Central memory CD8-positive, alpha-beta T cell (primary cell): ENCODE results near the gene MCTP1.

ENCODE experiments used
- ATAC-seq: fragments of 150-1000 bp; cut with Tn5 transposase; replicated peaks from 2 replicates; pipeline ENCODE4 v1.10.0; 2022; ENCODE audit warnings: mild to moderate bottlenecking, moderate FRiP score, moderate number of reproducible peaks; ENCODE audit not compliant: poor library complexity, severe bottlenecking; ENCODE audit errors: extremely low read depth
- DNase-seq, 2 donors: peaks; one replicate each; pipeline ENCODE4 v3.0.0; 2021; ENCODE audit warnings: low spot score in 2 of 2
- H3K27ac Mint-ChIP-seq: one replicate; pipeline ENCODE4 v1.8.0; 2022; ENCODE audit warnings: low read depth, mild to moderate bottlenecking, moderate library complexity, mixed read lengths
- H3K27me3 Mint-ChIP-seq: one replicate; pipeline ENCODE4 v1.8.0; 2022; ENCODE audit warnings: mixed read lengths
- H3K36me3 Mint-ChIP-seq: one replicate; pipeline ENCODE4 v1.8.0; 2022; ENCODE audit warnings: mild to moderate bottlenecking, moderate library complexity, mixed read lengths; ENCODE audit not compliant: insufficient read depth
- H3K4me1 Mint-ChIP-seq: one replicate; pipeline ENCODE4 v1.8.0; 2022; ENCODE audit warnings: mixed read lengths
- H3K4me3 Mint-ChIP-seq: one replicate; pipeline ENCODE4 v1.8.0; 2022; ENCODE audit warnings: mild to moderate bottlenecking, moderate library complexity, mixed read lengths
- H3K9me3 Mint-ChIP-seq: one replicate; pipeline ENCODE4 v1.8.0; 2022; ENCODE audit warnings: mixed read lengths

MCTP1 gene

GRCh38 chr5:94779684-94780083, 505.2 kb downstream of the MCTP1 start:
- Mint-ChIP-seq H3K27ac (no peak overlapping the region), H3K27me3 (peaks cover 38% of the 10 kb centered on the region), H3K9me3 (no peaks in the 10 kb centered on the region), H3K36me3 (no peaks in the 10 kb centered on the region), H3K4me3 (no peak overlapping the region), H3K4me1 (no peaks in the 10 kb centered on the region)
- ATAC-seq (no peak), DNase-seq (no peak)

- ATAC-seq: no peak
These were observed 506.2 kb downstream of the MCTP1 start for GRCh38 chr5:94778732-94779131.

DNA sequence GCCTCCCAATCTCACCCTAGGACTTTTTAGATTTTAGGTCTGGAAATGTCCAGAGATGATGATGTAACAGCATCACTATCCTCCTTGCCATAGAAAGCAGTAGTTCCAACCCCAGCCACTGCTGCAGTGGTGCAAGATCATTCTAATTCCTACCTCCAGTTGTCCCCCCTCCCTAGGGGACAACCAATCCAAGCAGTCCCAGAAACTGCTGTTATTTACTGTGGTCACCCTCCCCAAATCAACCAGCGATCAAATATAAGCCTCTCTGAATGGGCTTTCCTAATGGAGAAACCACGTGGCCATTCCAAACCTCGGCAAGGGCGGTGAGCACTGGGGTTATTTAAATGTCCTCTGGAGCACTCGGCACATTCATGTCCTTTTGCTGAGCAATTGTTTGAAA, 506.6 kb downstream of the MCTP1 start:
- ATAC-seq: no peak
- no peak for DNase-seq
- no peaks in the 10 kb centered on the region for H3K36me3 Mint-ChIP-seq
- no peak overlapping the region for H3K4me3 Mint-ChIP-seq
- H3K9me3 Mint-ChIP-seq: no peaks in the 10 kb centered on the region
- H3K27me3 Mint-ChIP-seq: peaks cover 38% of the 10 kb centered on the region
- no peak overlapping the region for H3K27ac Mint-ChIP-seq
- H3K4me1 Mint-ChIP-seq: no peaks in the 10 kb centered on the region

More at GRCh38 chr5:94778732-94779131, 506.2 kb downstream of the MCTP1 start:
- Mint-ChIP-seq H3K4me1 (no peaks in the 10 kb centered on the region), H3K36me3 (no peaks in the 10 kb centered on the region), H3K27ac (no peak overlapping the region), H3K4me3 (no peak overlapping the region), H3K9me3 (no peaks in the 10 kb centered on the region), H3K27me3 (peaks cover 38% of the 10 kb centered on the region)
- no peak for DNase-seq

- H3K36me3 Mint-ChIP-seq: no peaks in the 10 kb centered on the region
- DNase-seq (no peak), ATAC-seq (no peak)
- no peak overlapping the region for H3K4me3 Mint-ChIP-seq
- H3K4me1 Mint-ChIP-seq: no peaks in the 10 kb centered on the region
- H3K9me3 Mint-ChIP-seq: no peaks in the 10 kb centered on the region
- H3K27me3 Mint-ChIP-seq: peaks cover 31% of the 10 kb centered on the region
- H3K27ac Mint-ChIP-seq: no peak overlapping the region
These were observed 507.6 kb downstream of the MCTP1 start for GRCh38 chr5:94777056-94777880.

GRCh38 chr5:94776167-94776566, 508.7 kb downstream of the MCTP1 start:
- H3K36me3 Mint-ChIP-seq: no peaks in the 10 kb centered on the region
- no peak for DNase-seq
- no peaks in the 10 kb centered on the region for H3K9me3 Mint-ChIP-seq
- no peak overlapping the region for H3K27ac Mint-ChIP-seq
- peaks cover 30% of the 10 kb centered on the region for H3K27me3 Mint-ChIP-seq
- no peak for ATAC-seq
- H3K4me1 Mint-ChIP-seq: no peaks in the 10 kb centered on the region
- no peak overlapping the region for H3K4me3 Mint-ChIP-seq

DNA sequence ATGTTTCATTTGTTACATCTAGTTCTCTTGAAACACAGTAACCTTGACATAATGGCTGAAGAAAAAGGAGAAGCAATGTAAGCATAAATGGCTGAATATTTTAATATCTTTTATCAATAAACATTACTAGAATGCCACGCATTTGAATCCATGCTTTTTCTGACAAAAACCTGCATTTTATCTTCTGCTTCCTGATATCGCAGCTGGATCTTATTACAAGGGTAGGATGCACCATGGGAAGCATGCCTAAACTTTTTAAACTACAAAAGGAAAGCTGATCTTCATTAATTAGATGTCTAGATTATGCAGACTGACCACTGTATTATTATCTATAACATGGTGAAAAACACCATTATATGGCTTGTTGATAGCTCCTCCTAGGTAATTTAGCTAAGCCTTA, 509.8 kb downstream of the MCTP1 start:
- Mint-ChIP-seq H3K36me3 (no peaks in the 10 kb centered on the region), H3K27me3 (peaks cover 30% of the 10 kb centered on the region), H3K27ac (no peak overlapping the region), H3K4me3 (no peak overlapping the region), H3K9me3 (no peaks in the 10 kb centered on the region), H3K4me1 (no peaks in the 10 kb centered on the region)
- ATAC-seq (no peak), DNase-seq (no peak)

DNA sequence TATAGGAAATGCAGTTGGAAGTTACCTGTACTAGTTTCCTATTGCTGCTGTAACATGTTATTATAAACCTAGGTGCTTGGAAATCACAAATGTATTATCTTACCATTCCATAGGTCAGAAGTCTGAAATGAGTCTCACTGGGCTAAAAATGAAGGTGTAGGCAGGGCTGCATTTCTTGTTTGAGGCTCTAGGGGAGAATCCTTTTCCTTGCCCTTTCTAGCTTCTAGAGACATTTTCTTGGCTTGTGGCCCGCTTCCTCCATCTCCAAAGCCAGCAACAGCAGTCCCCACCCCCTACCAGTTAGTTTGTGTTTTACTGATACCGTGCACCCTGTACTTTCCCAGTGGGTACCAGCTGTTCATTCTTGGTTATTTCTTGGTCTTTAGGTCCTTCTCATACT, 513.2 kb downstream of the MCTP1 start:
- Mint-ChIP-seq H3K4me3 (no peak overlapping the region), H3K9me3 (no peaks in the 10 kb centered on the region), H3K27ac (no peak overlapping the region), H3K27me3 (peaks cover 8% of the 10 kb centered on the region), H3K36me3 (no peaks in the 10 kb centered on the region), H3K4me1 (no peaks in the 10 kb centered on the region)
- ATAC-seq (no peak), DNase-seq (no peak)

GRCh38 chr5:94769996-94770395, 514.9 kb downstream of the MCTP1 start:
- Mint-ChIP-seq H3K27me3 (peaks cover 7% of the 10 kb centered on the region), H3K27ac (no peak overlapping the region), H3K4me3 (no peak overlapping the region), H3K4me1 (no peaks in the 10 kb centered on the region), H3K9me3 (peaks cover 4% of the 10 kb centered on the region), H3K36me3 (no peaks in the 10 kb centered on the region)
- ATAC-seq (no peak), DNase-seq (no peak)

GRCh38 chr5:94761786-94762185, 523.1 kb downstream of the MCTP1 start:
- H3K27ac Mint-ChIP-seq: no peak overlapping the region
- H3K27me3 Mint-ChIP-seq: peaks cover 11% of the 10 kb centered on the region
- H3K36me3 Mint-ChIP-seq: no peaks in the 10 kb centered on the region
- no peak overlapping the region for H3K4me3 Mint-ChIP-seq
- H3K9me3 Mint-ChIP-seq: peaks cover 6% of the 10 kb centered on the region
- DNase-seq (no peak), ATAC-seq (no peak)
- H3K4me1 Mint-ChIP-seq: no peaks in the 10 kb centered on the region

GRCh38 chr5:94761055-94761454, 523.8 kb downstream of the MCTP1 start:
- no peaks in the 10 kb centered on the region for H3K4me1 Mint-ChIP-seq
- H3K9me3 Mint-ChIP-seq: peaks cover 6% of the 10 kb centered on the region
- DNase-seq (no peak), ATAC-seq (no peak)
- H3K27ac Mint-ChIP-seq: no peak overlapping the region
- no peak overlapping the region for H3K4me3 Mint-ChIP-seq
- no peaks in the 10 kb centered on the region for H3K36me3 Mint-ChIP-seq
- peaks cover 11% of the 10 kb centered on the region for H3K27me3 Mint-ChIP-seq

DNA sequence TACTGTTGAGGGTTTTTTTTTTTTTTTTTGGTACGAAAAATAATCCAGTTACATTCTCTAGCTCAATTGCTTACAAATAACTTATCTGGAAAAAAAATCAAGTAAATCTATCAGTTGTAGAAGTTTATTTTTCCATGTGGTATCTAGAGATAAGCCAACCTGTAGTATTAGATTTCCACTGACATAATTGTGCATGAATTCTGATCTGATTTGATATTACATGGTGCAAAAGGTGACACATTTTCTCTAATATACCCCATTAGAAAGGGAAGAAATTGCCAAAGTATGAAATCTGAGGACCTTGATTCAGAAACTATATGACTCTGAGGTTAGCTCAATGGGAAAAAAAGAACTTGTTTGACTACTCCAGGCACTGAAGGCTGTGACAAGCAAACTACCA, 524.9 kb downstream of the MCTP1 start:
- DNase-seq: no peak
- no peak overlapping the region for H3K27ac Mint-ChIP-seq
- H3K36me3 Mint-ChIP-seq: no peaks in the 10 kb centered on the region
- H3K4me3 Mint-ChIP-seq: no peak overlapping the region
- H3K9me3 Mint-ChIP-seq: peaks cover 1% of the 10 kb centered on the region
- no peaks in the 10 kb centered on the region for H3K4me1 Mint-ChIP-seq
- ATAC-seq: no peak
- peaks cover 4% of the 10 kb centered on the region for H3K27me3 Mint-ChIP-seq

GRCh38 chr5:94759022-94759421, 525.9 kb downstream of the MCTP1 start:
- Mint-ChIP-seq H3K9me3 (no peaks in the 10 kb centered on the region), H3K36me3 (no peaks in the 10 kb centered on the region), H3K4me1 (no peaks in the 10 kb centered on the region), H3K27ac (no peak overlapping the region), H3K4me3 (no peak overlapping the region), H3K27me3 (no peaks in the 10 kb centered on the region)
- no peak for DNase-seq
- no peak for ATAC-seq

DNA sequence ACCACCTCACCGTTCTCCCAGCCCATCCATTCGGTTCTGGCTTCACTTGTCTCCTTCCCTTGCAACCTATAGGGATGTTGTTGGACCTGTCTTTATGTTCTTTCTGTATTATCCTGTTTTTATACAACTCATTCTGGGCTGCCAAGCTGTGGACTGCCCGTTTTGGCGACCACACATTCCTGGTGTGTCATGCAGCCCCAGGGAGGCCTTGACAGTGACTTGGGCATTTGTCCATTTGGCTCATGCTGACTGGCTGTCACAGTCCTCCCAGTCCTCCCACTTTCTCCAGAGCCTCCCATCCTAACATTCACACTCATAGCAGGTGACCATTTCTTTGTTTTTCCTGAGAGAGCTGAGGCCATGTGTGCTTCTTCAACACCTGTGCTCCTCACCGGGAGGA, 530.1 kb downstream of the MCTP1 start:
- H3K27me3 Mint-ChIP-seq: no peaks in the 10 kb centered on the region

More for the DNA sequence above, 530.1 kb downstream of the MCTP1 start:
- no peaks in the 10 kb centered on the region for H3K4me1 Mint-ChIP-seq
- no peak overlapping the region for H3K27ac Mint-ChIP-seq
- DNase-seq: no peak
- no peak overlapping the region for H3K4me3 Mint-ChIP-seq
- ATAC-seq: no peak
- H3K9me3 Mint-ChIP-seq: no peaks in the 10 kb centered on the region
- H3K36me3 Mint-ChIP-seq: no peaks in the 10 kb centered on the region
